NB4 (cell line): ENCODE results near the gene DSCAM.

Experiments
- CTCF ChIP-seq: IDR thresholded peaks from one replicate; pipeline ENCODE4 v1.5.1; 2012; ENCODE audit warnings: low read depth, low read length
- MYC ChIP-seq: IDR thresholded peaks from 2 replicates; pipeline ENCODE4 v1.6.1; 2011; ENCODE audit warnings: low read depth, low read length

GRCh38 chr21:40313260-40313659 lies 533.7 kb downstream of the DSCAM start:
- TF ChIP-seq CTCF (no peak), MYC (no peak)
